PC-3 (cell line): ENCODE results near the gene ENAH. TPM values are rescaled to one million over a fixed set of nuclear protein-coding genes. Genes with fewer than 3 reads are reported as not detected.

Experiments used
- ATAC-seq: fragments of 200-7000 bp; cut with Tn5 transposase; 2 replicates; pipeline ENCODE4 v1.9.1; 2020; ENCODE audit warnings: mild to moderate bottlenecking, moderate library complexity
- BruUV-seq: library from RNA; stranded (reverse); fragments of 400-500 nt; replicated peaks from 2 replicates; lab custom pipeline; 2021; lab: Mats Ljungman, UMichigan
- CTCF ChIA-PET: fragments of 300-600 bp; sonication (Branson Sonifier 250); formaldehyde crosslinking; loops from one replicate; lab custom pipeline; 2022; ENCODE audit warnings: antibody characterized with exemption; lab: Charles Lee
- POLR2A ChIA-PET: fragments of 300-600 bp; sonication (Branson Sonifier 250); formaldehyde crosslinking; loops from one replicate; lab custom pipeline; 2022; ENCODE audit warnings: antibody characterized with exemption; ENCODE audit not compliant: unreplicated experiment; lab: Charles Lee
- DNase-seq: peaks from one replicate; pipeline ENCODE4 v3.0.0-alpha.2; 2015
- H2AFZ ChIP-seq: fragments of 300-600 bp; sonication (generic); 2 replicates; pipeline ENCODE4 v1.6.0; 2016; ENCODE audit warnings: antibody characterized with exemption, low read length
- H3F3A ChIP-seq: fragments of 300-600 bp; sonication (generic); one replicate; pipeline ENCODE4 v1.6.0; 2017; ENCODE audit warnings: antibody characterized with exemption, low read length, control low read depth, mild to moderate bottlenecking; ENCODE audit not compliant: unreplicated experiment
- H3K27ac ChIP-seq: fragments of 300-600 bp; sonication (generic); 2 replicates; pipeline ENCODE4 v1.5.1; 2016; ENCODE audit warnings: mild to moderate bottlenecking, low read length
- H3K27me3 ChIP-seq: fragments of 300-600 bp; sonication (generic); 2 replicates; pipeline ENCODE4 v1.6.1; 2016; ENCODE audit warnings: low read length, mixed read lengths
- H3K36me3 ChIP-seq: fragments of 300-600 bp; sonication (generic); 2 replicates; pipeline ENCODE4 v1.6.1; 2016; ENCODE audit warnings: low read depth, mixed run types, low read length, mixed read lengths
- H3K4me1 ChIP-seq: fragments of 300-600 bp; sonication (generic); 2 replicates; pipeline ENCODE4 v1.5.1; 2016; ENCODE audit warnings: low read length; ENCODE audit not compliant: insufficient read depth
- H3K4me2 ChIP-seq: fragments of 300-600 bp; sonication (generic); 2 replicates; pipeline ENCODE4 v1.6.0; 2016; ENCODE audit warnings: low read length
- H3K4me3 ChIP-seq: fragments of 300-600 bp; sonication (generic); 2 replicates; pipeline ENCODE4 v1.5.1; 2016; ENCODE audit warnings: mild to moderate bottlenecking, low read length, mixed read lengths
- H3K79me2 ChIP-seq: fragments of 300-600 bp; sonication (generic); 2 replicates; pipeline ENCODE4 v1.6.1; 2017; ENCODE audit warnings: low read length, mixed read lengths
- H3K9ac ChIP-seq: fragments of 300-600 bp; sonication (generic); 2 replicates; pipeline ENCODE4 v1.6.0; 2016; ENCODE audit warnings: mild to moderate bottlenecking, low read length
- H3K9me2 ChIP-seq: fragments of 300-600 bp; sonication (generic); replicated peaks from 2 replicates; pipeline ENCODE4 v1.6.1; 2016; ENCODE audit warnings: mixed run types, low read length, mixed read lengths
- H3K9me3 ChIP-seq: fragments of 300-600 bp; sonication (generic); 2 replicates; pipeline ENCODE4 v1.6.1; 2016; ENCODE audit warnings: low read length, mixed read lengths
- H4K20me1 ChIP-seq: fragments of 300-600 bp; sonication (generic); 2 replicates; pipeline ENCODE4 v1.6.1; 2016; ENCODE audit warnings: low read length, mixed read lengths
- CTCF ChIP-seq: fragments of 300-600 bp; sonication (generic); conservative IDR thresholded peaks from 2 replicates; pipeline ENCODE4 v1.5.1; 2017; ENCODE audit warnings: antibody characterized with exemption, low read depth, mild to moderate bottlenecking, low read length
- EZH2 ChIP-seq: fragments of 300-600 bp; sonication (generic); IDR thresholded peaks from one replicate; pipeline ENCODE4 v1.6.1; 2017; ENCODE audit warnings: antibody characterized with exemption, mild to moderate bottlenecking, low read length; ENCODE audit not compliant: unreplicated experiment
- EZH2phosphoT487 ChIP-seq: fragments of 300-600 bp; sonication (generic); IDR thresholded peaks from 2 replicates; pipeline ENCODE4 v1.6.1; 2018; ENCODE audit warnings: mild to moderate bottlenecking, antibody characterized with exemption, low read length, borderline replicate concordance
- intact Hi-C: fragments of 100-400 bp; cut with micrococcal nuclease; formaldehyde crosslinking; loops from 2 replicates; pipeline ENCODE4 v1.9.0; 2023
- total RNA-seq: library from RNA; depleted of rRNA; stranded (reverse); fragments of >200 nt; gene quantifications from 2 replicates; pipeline ENCODE4 v1.2.3, GENCODE V29; 2014

Gene ENAH
- total RNA-seq, 1 experiment from 2014 or later: 96.6 TPM

- H4K20me1 ChIP-seq: no peaks in the 10 kb centered on the region
- no peak overlapping the region for H3K27ac ChIP-seq
- H3F3A ChIP-seq: no peaks in the 10 kb centered on the region
- intact Hi-C loops: no loop called here
- H3K4me1 ChIP-seq: no peaks in the 10 kb centered on the region
- ChIA-PET CTCF (interaction anchor here (0.5 to 0.6 kb wide), 2 partner anchors 96 to 175 kb away, joined by 3 read pairs; no protein-coding TSS in a partner anchor), POLR2A (interaction anchor here (0.7 kb wide), 1 partner anchor 215 kb away, joined by 4 read pairs; no protein-coding TSS in a partner anchor)
- H3K9ac ChIP-seq: no peak overlapping the region
- TF ChIP-seq EZH2phosphoT487 (no peak), CTCF (no peak), EZH2 (no peak)
- H3K27me3 ChIP-seq: no peaks in the 10 kb centered on the region
- H2AFZ ChIP-seq: no peak overlapping the region
- no peaks in the 10 kb centered on the region for H3K9me2 ChIP-seq
- H3K79me2 ChIP-seq: no peaks in the 10 kb centered on the region
- H3K9me3 ChIP-seq: no peaks in the 10 kb centered on the region
- BruUV-seq: no TSS peak
- no peaks in the 10 kb centered on the region for H3K36me3 ChIP-seq
- H3K4me2 ChIP-seq: no peak overlapping the region
- no peak for ATAC-seq
- no peak for DNase-seq
- H3K4me3 ChIP-seq: no peak overlapping the region
Observed at GRCh38 chr1:225484657-225485214, 168.2 kb downstream of the ENAH start.

- no peaks in the 10 kb centered on the region for H3K9me3 ChIP-seq
- BruUV-seq: no TSS peak
- ATAC-seq: no peak
Observed at GRCh38 chr1:225483818-225484656, 168.9 kb downstream of the ENAH start.

GRCh38 chr1:225482421-225482950 lies 170.4 kb downstream of the ENAH start:
- no TSS peak for BruUV-seq
- no peaks in the 10 kb centered on the region for H3K79me2 ChIP-seq
- ATAC-seq (no peak), DNase-seq (no peak)
- H3K27ac ChIP-seq: no peak overlapping the region
- no peak overlapping the region for H3K4me3 ChIP-seq
- intact Hi-C loops: no loop called here
- no peaks in the 10 kb centered on the region for H3K9me2 ChIP-seq
- H3K36me3 ChIP-seq: no peaks in the 10 kb centered on the region
- no peaks in the 10 kb centered on the region for H3K27me3 ChIP-seq
- CTCF ChIA-PET: interaction anchor here (0.6 to 1.0 kb wide), 3 partner anchors 19 to 217 kb away, joined by 3 to 5 read pairs (median 3); no protein-coding TSS in a partner anchor
- no peaks in the 10 kb centered on the region for H4K20me1 ChIP-seq
- POLR2A ChIA-PET: interaction anchor here (0.5 kb wide), 1 partner anchor 66 kb away, joined by 4 read pairs; no protein-coding TSS in a partner anchor
- no peaks in the 10 kb centered on the region for H3K4me1 ChIP-seq
- H3F3A ChIP-seq: no peaks in the 10 kb centered on the region
- H3K9me3 ChIP-seq: no peaks in the 10 kb centered on the region
- no peak overlapping the region for H3K9ac ChIP-seq
- H2AFZ ChIP-seq: no peak overlapping the region
- TF ChIP-seq EZH2phosphoT487 (no peak), EZH2 (no peak), CTCF (no peak)
- H3K4me2 ChIP-seq: no peak overlapping the region

More at GRCh38 chr1:225483818-225484656, 168.9 kb downstream of the ENAH start:
- H2AFZ ChIP-seq: no peak overlapping the region
- H3K27ac ChIP-seq: no peak overlapping the region
- H4K20me1 ChIP-seq: no peaks in the 10 kb centered on the region
- intact Hi-C loops: no loop called here
- ChIA-PET POLR2A (no interaction called here), CTCF (no interaction called here)
- no peaks in the 10 kb centered on the region for H3F3A ChIP-seq
- H3K4me1 ChIP-seq: no peaks in the 10 kb centered on the region
- no peaks in the 10 kb centered on the region for H3K9me2 ChIP-seq
- H3K4me2 ChIP-seq: no peak overlapping the region
- H3K27me3 ChIP-seq: no peaks in the 10 kb centered on the region
- H3K79me2 ChIP-seq: no peaks in the 10 kb centered on the region
- H3K9ac ChIP-seq: no peak overlapping the region
- H3K36me3 ChIP-seq: no peaks in the 10 kb centered on the region
- H3K4me3 ChIP-seq: no peak overlapping the region
- TF ChIP-seq EZH2: no peak
- DNase-seq: no peak
